H54 (cell line): ENCODE results near the gene XIST.
"Not testable (repeated sequence)": the region's sequence is repeated elsewhere in the genome, so short reads cannot be mapped to it uniquely, and the experiment has no call there.

Source experiments
- DNase-seq: peaks from one replicate; pipeline ENCODE4 v3.0.0; 2011; ENCODE audit warnings: low spot score, mixed read lengths; ENCODE audit not compliant: insufficient read length
- FAIRE-seq: peaks from 3 replicates; lab custom pipeline; 2011; peaks lifted over from hg19 to GRCh38; lab: Jason Lieb, UNC
- POLR2A ChIP-seq: IDR thresholded peaks from 2 replicates; pipeline ENCODE4 v1.6.1; 2011; ENCODE audit warnings: low read depth, mild to moderate bottlenecking, low read length

The XIST gene

DNA sequence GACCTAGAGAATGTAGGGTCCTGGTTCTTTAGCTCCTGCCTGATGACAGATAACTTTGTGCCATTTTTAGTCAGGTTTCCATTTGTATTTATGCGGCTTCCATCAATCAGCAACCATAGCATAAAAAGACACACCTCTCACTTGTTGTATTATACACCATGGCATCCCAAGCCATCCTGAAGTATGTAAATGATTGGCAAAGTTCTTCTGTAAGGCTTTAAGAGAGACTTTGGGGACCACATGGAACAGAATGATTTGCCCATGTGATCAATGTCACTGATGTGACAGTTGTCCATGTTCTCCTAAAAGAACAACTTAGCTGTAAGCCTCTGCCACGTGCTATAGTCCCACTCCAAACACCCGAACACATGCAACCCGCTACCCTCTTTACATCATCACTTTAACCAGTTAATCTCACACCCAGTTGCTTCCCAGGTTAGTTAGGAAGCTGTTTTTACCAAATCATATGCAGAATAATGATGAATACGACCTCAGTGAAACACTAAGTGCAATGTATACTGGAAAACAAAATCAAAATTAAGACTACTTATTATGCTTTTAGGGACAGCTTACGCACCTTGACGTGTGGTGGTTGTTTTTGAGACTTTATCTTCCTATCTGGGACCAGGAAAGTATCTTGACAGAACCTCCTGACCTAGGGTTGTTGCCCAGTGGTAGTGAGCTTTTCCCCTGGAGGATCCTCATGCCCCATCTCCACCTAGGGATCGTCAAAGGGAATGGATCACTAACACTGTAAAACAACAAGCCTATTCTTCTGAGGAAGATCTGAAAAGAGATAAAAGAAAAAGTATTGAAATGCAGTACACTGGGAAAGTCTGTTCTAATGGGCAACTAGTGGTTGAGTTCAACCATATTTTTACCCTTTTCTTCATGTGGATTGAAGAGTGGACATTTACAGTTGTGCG is 21.8 kb downstream of the XIST start:
- TF ChIP-seq POLR2A, result no peak
- DNase-seq (no peak), FAIRE-seq (no peak)

DNA sequence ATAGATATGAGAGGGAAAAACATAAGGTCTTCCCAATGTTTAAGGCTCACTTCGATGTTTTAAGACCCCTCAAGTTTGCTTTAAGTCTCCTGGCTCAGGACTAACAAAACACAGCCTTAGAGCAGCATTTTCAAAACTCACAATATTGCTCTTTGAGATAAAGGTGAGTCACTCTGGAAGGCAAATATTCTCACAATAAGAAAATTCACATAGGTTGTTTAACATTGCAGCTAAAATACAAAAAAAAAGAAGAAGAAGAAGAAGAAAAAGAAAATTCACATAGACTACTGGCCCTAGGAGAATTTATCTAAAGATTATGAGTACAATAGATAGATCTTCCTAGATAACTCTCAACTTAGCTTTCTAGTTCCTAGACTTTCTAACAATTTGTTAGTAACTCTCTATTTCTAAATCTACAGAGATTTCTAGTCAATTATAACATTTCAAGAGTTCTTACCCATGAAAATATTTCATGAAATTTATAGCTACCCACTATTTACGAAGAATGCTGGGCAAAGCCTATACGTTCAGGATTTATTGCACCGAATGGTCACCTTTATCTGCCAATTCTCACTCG is 22.5 kb downstream of the XIST start:
- no peak for TF ChIP-seq POLR2A
- FAIRE-seq (no peak), DNase-seq (no peak)

DNA sequence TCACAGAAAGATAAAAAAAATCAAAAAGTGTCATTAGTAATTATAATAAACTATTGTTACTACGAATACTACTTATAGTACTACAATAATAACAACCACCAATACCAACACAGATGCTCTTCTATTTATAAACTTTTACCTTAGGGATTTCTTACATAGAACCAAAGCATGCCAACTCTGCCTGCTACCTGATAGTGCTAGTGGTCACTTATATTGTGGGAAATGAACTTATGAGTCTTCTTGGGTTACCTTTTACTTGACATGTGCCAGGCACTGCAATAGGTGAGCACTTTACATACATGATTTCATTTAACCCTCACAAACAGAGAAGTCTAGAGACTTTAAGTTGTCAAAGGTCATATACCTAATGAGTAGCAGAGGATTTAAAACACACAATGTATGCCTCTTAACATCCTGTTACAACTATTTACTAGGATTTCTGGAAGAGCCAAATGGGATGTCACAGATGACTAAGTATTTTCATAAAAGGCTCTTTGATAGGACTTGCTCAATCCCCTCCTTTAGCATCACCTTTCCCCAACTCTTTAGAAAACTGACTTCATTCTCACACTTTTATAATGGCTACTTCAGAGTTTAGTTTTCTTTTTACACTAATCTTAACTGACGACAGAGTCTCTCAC is 24.3 kb downstream of the XIST start:
- TF ChIP-seq POLR2A, result no peak
- DNase-seq (no peak), FAIRE-seq (no peak)

DNA sequence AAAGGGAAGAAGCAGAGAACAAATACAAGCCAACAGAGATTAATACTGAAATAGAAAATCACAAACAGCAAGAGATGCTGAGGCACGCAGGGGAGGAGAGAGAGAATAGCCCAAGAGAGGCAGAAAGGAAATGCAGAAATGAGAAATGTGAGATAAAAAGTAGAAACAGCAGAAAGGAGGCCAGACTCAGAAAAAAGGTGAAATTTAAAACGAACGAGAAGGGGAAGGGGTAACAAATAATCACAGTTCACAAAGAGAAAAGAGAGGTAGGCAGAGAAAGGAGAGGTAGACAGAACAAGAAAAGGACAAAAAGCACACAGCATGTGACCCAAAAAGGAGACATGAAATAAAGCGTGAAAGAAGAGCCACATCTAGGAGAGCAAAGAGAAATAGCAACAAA is 25.1 kb downstream of the XIST start:
- DNase-seq, result no peak
- FAIRE-seq, result no peak
- no peak for TF ChIP-seq POLR2A

DNA sequence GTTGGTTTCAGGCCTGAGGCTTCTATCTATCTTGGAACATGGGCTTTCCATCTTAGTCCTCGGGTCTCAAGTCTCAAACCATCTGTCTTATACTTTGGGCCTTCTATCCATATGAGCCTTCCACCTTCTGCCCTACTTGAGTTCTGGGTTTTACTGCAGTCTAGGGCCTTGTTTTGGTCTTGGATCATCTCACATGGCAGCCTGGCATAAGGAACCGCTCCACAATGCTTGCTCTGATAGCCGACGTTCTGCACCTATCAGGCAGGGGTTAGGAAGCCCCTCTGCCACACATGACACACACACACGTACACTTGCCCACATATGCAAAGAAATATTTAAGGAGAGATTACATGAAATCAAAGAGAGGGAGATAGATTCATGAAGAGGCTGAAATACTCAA is 25.5 kb downstream of the XIST start:
- FAIRE-seq (no peak), DNase-seq (no peak)
- TF ChIP-seq POLR2A, result no peak

DNA sequence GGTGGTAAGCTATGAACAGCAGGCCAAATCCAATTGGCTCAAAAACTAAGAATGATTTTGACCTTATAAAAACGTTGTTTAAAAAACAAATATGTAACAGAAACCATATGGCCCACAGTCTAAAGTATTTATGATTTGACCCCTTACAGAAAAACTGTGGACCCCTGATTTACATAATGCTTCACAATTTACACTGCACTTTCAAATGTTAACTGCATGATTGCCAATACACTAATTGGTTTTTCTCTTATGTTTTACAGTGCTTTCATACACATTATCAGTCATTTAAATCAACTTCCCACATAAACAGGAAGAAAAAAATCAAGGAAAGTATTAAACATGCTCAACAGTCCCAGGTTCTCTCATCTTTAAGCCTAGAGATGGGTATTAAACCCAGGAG is 26.9 kb downstream of the XIST start:
- FAIRE-seq (no peak), DNase-seq (no peak)
- TF ChIP-seq POLR2A, result no peak

DNA sequence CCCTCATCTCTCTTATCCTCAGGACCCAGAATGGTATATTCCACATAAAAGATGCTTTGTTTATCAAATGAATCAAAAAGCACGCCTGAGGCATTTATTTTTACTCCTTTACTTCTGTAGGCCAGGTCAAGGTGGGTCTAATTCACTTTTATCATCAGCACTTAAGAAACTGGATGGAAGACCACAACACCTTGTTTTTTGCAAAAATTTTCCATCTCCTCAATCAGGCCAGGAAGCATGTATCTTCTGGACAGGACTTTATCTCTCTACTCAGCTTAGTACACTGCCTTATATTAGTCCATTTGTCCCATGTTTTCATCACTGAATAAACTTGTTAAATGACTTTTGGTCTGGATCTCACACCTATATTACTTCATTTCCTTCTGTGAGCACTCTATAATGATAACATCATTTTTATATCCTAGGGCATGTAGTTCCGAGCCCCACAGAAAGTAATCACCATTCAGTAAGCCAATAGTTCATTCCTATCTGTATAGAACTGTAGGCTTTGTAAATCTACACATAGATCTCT is 29.0 kb downstream of the XIST start:
- TF ChIP-seq POLR2A, result no peak
- FAIRE-seq (no peak), DNase-seq (no peak)

DNA sequence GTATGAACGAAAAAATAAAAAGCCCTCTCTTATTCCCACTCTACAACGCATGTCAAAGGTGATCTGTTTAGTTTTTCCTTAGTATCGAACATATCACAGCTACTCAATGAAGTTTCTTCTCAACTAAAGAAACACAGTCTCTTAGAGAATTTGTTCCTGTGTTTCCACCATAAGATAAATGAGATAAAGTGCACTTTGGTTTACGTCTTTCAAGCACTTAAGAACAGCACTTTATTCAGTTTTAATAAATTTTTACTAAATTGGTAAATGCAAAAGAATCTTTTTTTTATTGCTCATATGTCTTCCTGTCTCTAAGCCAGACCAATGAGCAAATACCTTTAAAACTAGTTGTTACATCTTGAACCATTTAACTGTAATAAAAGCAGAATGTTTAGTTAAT is 29.7 kb downstream of the XIST start:
- no peak for TF ChIP-seq POLR2A
- FAIRE-seq (no peak), DNase-seq (no peak)

DNA sequence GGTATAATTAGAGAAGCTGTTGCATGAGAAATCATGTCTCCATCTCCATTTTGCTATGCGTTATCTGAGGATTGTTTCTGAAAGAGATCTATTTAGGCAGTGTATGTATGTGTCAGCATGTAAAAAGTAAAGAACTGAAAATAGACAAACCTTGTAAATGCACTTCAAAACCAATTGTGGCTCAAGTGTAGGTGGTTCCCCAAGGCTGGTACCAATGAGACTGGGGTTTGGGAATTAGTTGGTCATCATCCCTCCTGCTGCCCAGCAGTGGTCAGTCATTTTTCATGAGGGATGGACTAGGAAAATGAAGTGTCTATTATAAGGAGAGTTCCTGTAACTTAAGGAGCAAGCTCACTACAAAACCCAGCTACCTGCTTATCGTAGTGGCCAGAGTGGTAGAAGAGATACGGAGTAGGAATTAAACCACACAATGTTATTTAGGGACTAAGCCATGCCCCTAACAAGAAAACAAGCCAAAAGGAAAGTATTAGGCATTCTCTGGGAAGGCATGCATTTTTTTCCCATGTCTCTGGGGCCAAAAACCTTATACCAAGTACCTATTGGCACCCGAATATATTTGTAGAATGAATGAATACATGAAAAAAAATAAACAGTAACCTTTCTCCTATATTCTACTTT is 30.5 kb downstream of the XIST start:
- no peak for FAIRE-seq
- TF ChIP-seq POLR2A, result no peak

DNA sequence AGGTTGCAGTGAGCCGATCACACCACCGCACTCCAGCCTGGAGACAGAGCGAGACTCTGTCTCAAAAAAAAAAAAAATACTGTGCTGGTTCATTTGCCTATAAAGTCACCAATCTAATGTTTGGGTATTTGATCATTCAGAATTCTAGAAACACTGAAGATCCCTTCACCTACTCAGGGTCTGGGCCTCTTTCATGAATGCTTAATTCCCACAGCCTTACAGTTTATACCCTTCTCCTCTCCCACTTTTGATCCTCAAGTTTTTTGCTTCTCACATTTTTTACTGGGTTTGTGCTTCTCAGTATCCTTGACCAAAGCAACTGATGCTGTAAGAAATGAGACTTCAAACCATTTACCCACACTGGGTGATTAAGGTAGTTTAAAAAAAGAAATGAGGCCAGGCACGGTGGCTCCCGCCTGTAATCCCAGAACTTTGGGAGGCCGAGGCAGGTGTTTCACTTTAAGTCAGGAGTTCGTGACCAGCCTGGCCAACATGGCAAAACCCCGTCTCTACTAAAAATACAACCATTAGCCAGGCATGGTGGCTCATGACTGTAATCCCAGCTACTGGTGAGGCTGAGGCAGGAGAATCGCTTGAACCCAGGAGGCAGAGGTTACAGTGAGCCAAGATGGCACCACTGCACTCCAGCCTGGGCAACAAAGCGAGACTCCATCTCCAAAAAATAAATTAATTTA is 32.5 kb downstream of the XIST start:
- DNase-seq, FAIRE-seq: not testable (repeated sequence)

More for the DNA sequence above, 30.5 kb downstream of the XIST start:
- DNase-seq, result no peak

DNA sequence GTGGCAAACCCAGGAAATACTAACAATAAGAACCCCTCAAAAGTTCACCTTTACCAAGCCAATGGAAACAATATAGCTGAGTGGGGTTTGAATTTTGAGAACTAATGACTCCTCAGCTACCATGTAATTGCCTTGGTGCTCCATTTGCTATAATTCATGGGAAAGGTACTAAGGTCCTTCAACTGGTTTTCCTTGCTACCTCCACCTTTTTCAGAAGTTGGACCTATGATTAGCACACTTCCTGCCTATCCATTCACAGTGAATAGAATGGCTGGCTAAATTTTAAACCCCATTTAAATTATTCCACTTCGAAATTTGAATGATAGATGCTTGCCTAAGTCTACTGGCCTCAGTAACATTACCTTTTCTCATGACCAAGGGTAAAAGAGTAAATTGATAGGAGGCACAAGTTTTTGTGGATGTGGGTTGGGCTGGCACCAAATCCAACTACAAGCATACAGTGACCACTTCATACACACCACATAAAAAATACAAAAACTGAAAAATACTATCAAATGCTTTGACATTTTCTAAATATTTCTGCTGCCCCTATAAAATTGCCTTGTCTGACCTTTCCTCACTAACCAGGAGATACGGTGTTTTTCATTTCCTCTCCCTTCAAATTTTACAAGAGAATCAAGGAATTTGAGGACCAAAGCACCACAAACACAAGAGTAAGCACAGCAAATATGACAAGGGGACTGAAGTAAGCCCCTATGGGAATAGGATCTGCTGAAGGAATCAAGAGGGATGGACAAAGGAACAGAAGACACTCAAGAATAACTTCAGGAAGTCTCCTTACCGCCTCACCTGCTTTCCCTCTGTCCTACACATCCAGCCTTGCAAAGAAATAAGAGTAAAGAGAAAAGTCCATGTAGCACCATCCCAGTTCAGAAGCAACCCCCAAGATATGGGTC is 34.1 kb downstream of the XIST start:
- DNase-seq, result no peak
- no peak for TF ChIP-seq POLR2A
- FAIRE-seq, result no peak
